GM12873 (cell line): ENCODE results near the gene SYF2.

Experiments used
- CTCF ChIP-seq: IDR thresholded peaks from 2 replicates; pipeline ENCODE4 v1.5.1; 2012; ENCODE audit warnings: low read depth, mild to moderate bottlenecking, moderate library complexity, low read length, control low read depth; ENCODE audit not compliant: insufficient read depth; ENCODE audit errors: missing control alignments

Gene SYF2

GRCh38 chr1:25183126-25183980, 48.9 kb downstream of the SYF2 start:
- TF ChIP-seq CTCF: no peak

- no peak for TF ChIP-seq CTCF
Measured at GRCh38 chr1:25182629-25183028, 49.7 kb downstream of the SYF2 start.

GRCh38 chr1:25180996-25181395, 51.3 kb downstream of the SYF2 start:
- no peak for TF ChIP-seq CTCF

GRCh38 chr1:25178917-25179561, 53.3 kb downstream of the SYF2 start:
- no peak for TF ChIP-seq CTCF

- TF ChIP-seq CTCF: no peak
Measured at GRCh38 chr1:25174730-25175612, 57.3 kb downstream of the SYF2 start.

GRCh38 chr1:25174363-25174729, 58.0 kb downstream of the SYF2 start:
- TF ChIP-seq CTCF: no peak
